ENCODE data around the gene CCDC59.

The CCDC59 gene

GRCh38 chr12:82359115-82359478, 910 bp upstream of the CCDC59 start:
- Histone ChIP-seq H3K18ac (ENCODE audit: low read length) (no peak overlapping the region), H3K23ac (ENCODE audit: low read length) (no peak overlapping the region), H3K27me3 (ENCODE audit: insufficient read depth, low read length) (no peaks in the 10 kb centered on the region), H2BK120ac (ENCODE audit: insufficient read depth, low read length, poor library complexity) (no peak overlapping the region), H3K79me2 (ENCODE audit: control insufficient read depth, insufficient read depth, low read length, poor library complexity) (peaks cover 6% of the 10 kb centered on the region), H2BK5ac (ENCODE audit: low read depth, low read length, poor library complexity) (no peak overlapping the region), H2AFZ (ENCODE audit: insufficient read depth, low read length, poor library complexity) (peak overlapping the region; percentile 86), H3K36me3 (ENCODE audit: control insufficient read depth in 1 of 2, insufficient read depth in 2 of 2, low read length in 2 of 2) (peaks cover 1 to 2% of the 10 kb centered on the region in 2 experiments), H3K4me2 (ENCODE audit: low read length) (peak overlapping the region; percentile 71), H3K79me1 (ENCODE audit: low read length) (peaks cover 6% of the 10 kb centered on the region), H3K9ac (ENCODE audit: low read length) (no peak overlapping the region), H4K12ac (ENCODE audit: low read depth, low read length) (peak overlapping the region; percentile 74), H4K8ac (ENCODE audit: low read depth, low read length) (peak overlapping the region; percentile 82), H4K91ac (ENCODE audit: low read depth, low read length) (no peak overlapping the region), H3K4ac (ENCODE audit: low read depth, low read length) (no peak overlapping the region), H3K4me1 (ENCODE audit: control insufficient read depth in 1 of 2, insufficient read depth in 2 of 2, low read length in 2 of 2) (peaks cover 0 to 2% of the 10 kb centered on the region in 2 experiments), H3K9me3 (ENCODE audit: insufficient read depth, low read depth, low read length) (peaks cover 2% of the 10 kb centered on the region), H3K4me3 (ENCODE audit: low read depth, low read length) (no peak overlapping the region), H3K14ac (ENCODE audit: low read length) (peak overlapping the region; percentile 44), H3K27ac (ENCODE audit: low read depth, low read length) (no peak overlapping the region), H2BK12ac (ENCODE audit: low read length) (no peak overlapping the region), H2AK5ac (ENCODE audit: low read length) (no peak overlapping the region)
- no peak for DNase-seq
- no CpG with 5 or more reads among the region's 4 CpGs for WGBS (ENCODE audit: extremely low coverage, insufficient coverage, insufficient read length)

- Histone ChIP-seq H3K23ac (ENCODE audit: low read length) (no peak overlapping the region), H4K12ac (ENCODE audit: low read depth, low read length) (peak overlapping the region; percentile 83), H3K18ac (ENCODE audit: low read length) (peak overlapping the region; percentile 67), H3K27me3 (ENCODE audit: insufficient read depth, low read length) (no peaks in the 10 kb centered on the region), H3K4me1 (ENCODE audit: control insufficient read depth in 1 of 2, insufficient read depth in 2 of 2, low read length in 2 of 2) (peaks cover 0 to 2% of the 10 kb centered on the region in 2 experiments), H3K9me3 (ENCODE audit: insufficient read depth, low read depth, low read length) (peaks cover 2% of the 10 kb centered on the region), H4K91ac (ENCODE audit: low read depth, low read length) (peak overlapping the region; percentile 74), H3K27ac (ENCODE audit: low read depth, low read length) (peak overlapping the region; percentile 11), H3K4me3 (ENCODE audit: low read depth, low read length) (peak overlapping the region; percentile 97), H2BK120ac (ENCODE audit: insufficient read depth, low read length, poor library complexity) (peak overlapping the region; percentile 29), H3K9ac (ENCODE audit: low read length) (peak overlapping the region; percentile 86), H3K79me1 (ENCODE audit: low read length) (peaks cover 6% of the 10 kb centered on the region), H3K4me2 (ENCODE audit: low read length) (peak overlapping the region; percentile 74), H2BK12ac (ENCODE audit: low read length) (no peak overlapping the region), H2AK5ac (ENCODE audit: low read length) (no peak overlapping the region), H3K4ac (ENCODE audit: low read depth, low read length) (peak overlapping the region; percentile 59), H3K79me2 (ENCODE audit: control insufficient read depth, insufficient read depth, low read length, poor library complexity) (peaks cover 6% of the 10 kb centered on the region), H3K36me3 (ENCODE audit: control insufficient read depth in 1 of 2, insufficient read depth in 2 of 2, low read length in 2 of 2) (peaks cover 1 to 2% of the 10 kb centered on the region in 2 experiments), H2AFZ (ENCODE audit: insufficient read depth, low read length, poor library complexity) (peak overlapping the region; percentile 37), H4K8ac (ENCODE audit: low read depth, low read length) (peak overlapping the region; percentile 90), H2BK5ac (ENCODE audit: low read depth, low read length, poor library complexity) (peak overlapping the region; percentile 53), H3K14ac (ENCODE audit: low read length) (peak overlapping the region; percentile 72)
- no CpG with 5 or more reads among the region's 10 CpGs for WGBS (ENCODE audit: extremely low coverage, insufficient coverage, insufficient read length)
- no peak for DNase-seq
Measured at GRCh38 chr12:82357845-82358199, 365 bp downstream of the CCDC59 start.

DNA sequence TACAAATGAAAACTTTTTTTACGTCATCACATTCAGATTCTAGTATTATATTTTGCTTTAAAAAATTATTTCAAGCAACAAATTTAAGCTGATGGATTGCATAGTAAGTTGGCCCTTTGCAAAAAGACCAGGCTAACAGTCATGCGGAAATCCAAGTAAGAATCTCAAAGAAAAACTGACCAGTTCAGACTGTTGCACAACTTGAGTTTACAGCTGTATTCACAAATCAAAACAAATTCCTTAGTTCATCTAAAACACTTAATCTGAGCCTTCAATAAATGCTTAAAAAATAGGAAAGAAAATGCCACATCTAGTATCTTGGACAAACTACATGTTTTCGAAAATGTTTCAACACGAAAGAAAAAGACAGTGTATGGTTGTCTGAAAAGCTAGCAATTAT, 847 bp downstream of the CCDC59 start:
- H3K23ac ChIP-seq (ENCODE audit: low read length): no peak overlapping the region
- no peak overlapping the region for H2BK12ac ChIP-seq (ENCODE audit: low read length)
- H3K79me1 ChIP-seq (ENCODE audit: low read length): peaks cover 6% of the 10 kb centered on the region
- DNase-seq: no peak
- no peak overlapping the region for H3K27ac ChIP-seq (ENCODE audit: low read depth, low read length)
- WGBS (ENCODE audit: extremely low coverage, insufficient coverage, insufficient read length): no CpG with 5 or more reads among the region's 4 CpGs
- H4K8ac ChIP-seq (ENCODE audit: low read depth, low read length): no peak overlapping the region
- peaks cover under 1 to 2% of the 10 kb centered on the region in 2 experiments for H3K36me3 ChIP-seq (ENCODE audit: control insufficient read depth in 1 of 2, insufficient read depth in 2 of 2, low read length in 2 of 2)
- no peak overlapping the region for H2AFZ ChIP-seq (ENCODE audit: insufficient read depth, low read length, poor library complexity)
- H3K4ac ChIP-seq (ENCODE audit: low read depth, low read length): no peak overlapping the region
- H3K14ac ChIP-seq (ENCODE audit: low read length): no peak overlapping the region
- peaks cover under 1% of the 10 kb centered on the region for H3K9me3 ChIP-seq (ENCODE audit: insufficient read depth, low read depth, low read length)
- no peak overlapping the region for H3K9ac ChIP-seq (ENCODE audit: low read length)
- peak overlapping the region; percentile 74 for H3K4me2 ChIP-seq (ENCODE audit: low read length)
- no peak overlapping the region for H3K18ac ChIP-seq (ENCODE audit: low read length)
- no peak overlapping the region for H2AK5ac ChIP-seq (ENCODE audit: low read length)
- H2BK5ac ChIP-seq (ENCODE audit: low read depth, low read length, poor library complexity): no peak overlapping the region
- no peak overlapping the region for H3K4me3 ChIP-seq (ENCODE audit: low read depth, low read length)
- peaks cover 6% of the 10 kb centered on the region for H3K79me2 ChIP-seq (ENCODE audit: control insufficient read depth, insufficient read depth, low read length, poor library complexity)
- H3K4me1 ChIP-seq (ENCODE audit: control insufficient read depth in 1 of 2, insufficient read depth in 2 of 2, low read length in 2 of 2): peaks cover 0 to 2% of the 10 kb centered on the region in 2 experiments
- H4K12ac ChIP-seq (ENCODE audit: low read depth, low read length): no peak overlapping the region
- no peak overlapping the region for H2BK120ac ChIP-seq (ENCODE audit: insufficient read depth, low read length, poor library complexity)
- no peaks in the 10 kb centered on the region for H3K27me3 ChIP-seq (ENCODE audit: insufficient read depth, low read length)
- H4K91ac ChIP-seq (ENCODE audit: low read depth, low read length): no peak overlapping the region

DNA sequence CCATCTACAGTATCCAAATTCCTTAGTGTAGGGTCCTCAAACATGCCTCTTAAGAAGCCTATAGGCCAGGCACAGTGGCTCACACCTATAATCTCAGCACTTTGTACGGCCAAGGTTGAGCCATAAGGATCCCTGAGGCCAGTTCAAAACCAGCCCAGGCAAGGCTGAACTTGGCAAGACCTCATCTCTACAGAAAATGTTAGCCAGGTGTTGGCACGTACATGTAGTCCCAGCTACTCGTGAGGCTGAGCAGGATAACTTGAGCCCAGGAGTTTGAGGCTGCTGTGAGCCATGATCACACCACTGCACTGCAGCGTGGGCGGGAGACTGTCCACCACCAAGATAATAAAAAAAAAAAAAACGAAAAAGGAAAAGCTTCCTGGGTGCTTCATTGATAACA, 6.8 kb downstream of the CCDC59 start:
- Histone ChIP-seq H2AFZ (ENCODE audit: insufficient read depth, low read length, poor library complexity) (no peak overlapping the region), H2BK120ac (ENCODE audit: insufficient read depth, low read length, poor library complexity) (no peak overlapping the region), H4K12ac (ENCODE audit: low read depth, low read length) (no peak overlapping the region), H3K4me1 (ENCODE audit: control insufficient read depth in 1 of 2, insufficient read depth in 2 of 2, low read length in 2 of 2) (no peaks in the 10 kb centered on the region), H3K9me3 (ENCODE audit: insufficient read depth, low read depth, low read length) (no peaks in the 10 kb centered on the region), H3K79me2 (ENCODE audit: control insufficient read depth, insufficient read depth, low read length, poor library complexity) (no peaks in the 10 kb centered on the region), H2BK12ac (ENCODE audit: low read length) (no peak overlapping the region), H4K91ac (ENCODE audit: low read depth, low read length) (no peak overlapping the region), H3K18ac (ENCODE audit: low read length) (no peak overlapping the region), H3K9ac (ENCODE audit: low read length) (no peak overlapping the region), H2AK5ac (ENCODE audit: low read length) (no peak overlapping the region), H2BK5ac (ENCODE audit: low read depth, low read length, poor library complexity) (no peak overlapping the region), H4K8ac (ENCODE audit: low read depth, low read length) (no peak overlapping the region), H3K27ac (ENCODE audit: low read depth, low read length) (no peak overlapping the region), H3K36me3 (ENCODE audit: control insufficient read depth in 1 of 2, insufficient read depth in 2 of 2, low read length in 2 of 2) (peaks cover 2 to 4% of the 10 kb centered on the region in 2 experiments), H3K4me3 (ENCODE audit: low read depth, low read length) (no peak overlapping the region), H3K14ac (ENCODE audit: low read length) (no peak overlapping the region), H3K23ac (ENCODE audit: low read length) (no peak overlapping the region), H3K4me2 (ENCODE audit: low read length) (no peak overlapping the region), H3K27me3 (ENCODE audit: insufficient read depth, low read length) (no peaks in the 10 kb centered on the region), H3K79me1 (ENCODE audit: low read length) (no peaks in the 10 kb centered on the region), H3K4ac (ENCODE audit: low read depth, low read length) (no peak overlapping the region)
- no CpG with 5 or more reads among the region's 6 CpGs for WGBS (ENCODE audit: extremely low coverage, insufficient coverage, insufficient read length)
- DNase-seq: no peak
